ENCODE measurements around the gene KRTAP17-1. TPM values are rescaled to one million over a fixed set of nuclear protein-coding genes. Genes with fewer than 3 reads are reported as not detected.

The KRTAP17-1 gene
- total RNA-seq, 2 donors from 2014 or later: not detected

DNA sequence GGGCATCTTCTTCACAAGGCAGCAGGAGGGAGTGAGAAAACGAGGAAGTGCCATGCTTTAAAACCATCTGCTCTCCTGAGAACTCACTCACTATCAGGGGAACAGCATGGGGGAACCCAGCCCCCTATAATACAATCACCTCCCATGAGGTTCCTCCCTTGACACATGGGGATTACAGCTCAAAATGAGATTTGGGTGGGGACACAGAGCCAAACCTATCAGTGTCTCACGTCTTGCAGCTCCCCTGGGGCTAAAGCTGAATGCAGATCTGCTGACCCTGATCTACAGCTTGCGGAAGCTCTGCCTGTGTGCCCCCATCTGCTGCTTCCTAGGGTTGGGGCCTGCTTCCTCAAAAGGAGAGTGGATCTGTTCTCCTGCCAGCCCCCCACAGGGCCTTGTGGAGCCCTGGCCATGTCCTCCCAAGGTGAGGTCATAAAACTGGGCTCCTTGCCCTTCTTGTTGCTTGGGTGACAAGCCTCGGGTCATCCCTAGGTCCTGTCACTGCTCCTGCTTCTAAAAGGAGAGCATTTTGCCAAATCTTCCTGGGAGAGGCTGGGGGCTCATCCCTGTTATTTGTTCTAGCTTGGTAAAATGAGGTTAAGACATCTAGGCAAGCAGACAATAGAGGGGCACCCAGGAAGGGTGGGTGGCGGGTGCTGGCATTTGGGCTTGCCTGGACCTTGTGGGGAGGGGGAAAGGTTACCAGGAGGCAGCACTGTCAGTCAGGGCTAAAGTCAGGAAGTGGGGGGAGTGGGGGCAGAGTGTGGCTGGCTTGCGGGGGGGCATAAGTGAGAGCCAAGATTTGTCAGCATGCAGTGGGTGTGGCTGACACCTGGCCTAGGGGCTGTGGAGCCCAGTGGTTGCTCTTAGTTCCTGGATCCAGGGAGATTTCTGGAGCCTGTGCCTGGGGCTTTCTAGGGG, 19.1 kb upstream of the KRTAP17-1 start:
- TF ChIP-seq CTCF (IDR thresholded peaks at IDR 0.05): no peak
- DNase-seq: no peak
- H3K36me3 ChIP-seq: no peaks in the 10 kb centered on the region
- H3K27me3 ChIP-seq: no peaks in the 10 kb centered on the region
- no peak overlapping the region for H3K27ac ChIP-seq
- no peak overlapping the region for H3K9ac ChIP-seq (ENCODE audit: low read depth in 2 of 2, low read length in 2 of 2)
- intact Hi-C loops (cut with DNase I): no loop called here
- no peaks in the 10 kb centered on the region for H3K4me1 ChIP-seq
- H3K4me3 ChIP-seq: no peak overlapping the region
- H3K9me3 ChIP-seq: no peaks in the 10 kb centered on the region

- no peaks in the 10 kb centered on the region for H3K27me3 ChIP-seq
- no peak overlapping the region for H3K4me3 ChIP-seq
- no peaks in the 10 kb centered on the region for H3K9me3 ChIP-seq
- H3K36me3 ChIP-seq: no peaks in the 10 kb centered on the region
- H3K4me1 ChIP-seq: no peaks in the 10 kb centered on the region
- no peak overlapping the region for H3K9ac ChIP-seq (ENCODE audit: low read depth in 2 of 2, low read length in 2 of 2)
- H3K27ac ChIP-seq: no peak overlapping the region
- TF ChIP-seq CTCF (IDR thresholded peaks at IDR 0.05): no peak
- intact Hi-C loops (cut with DNase I): no loop called here
- no peak for DNase-seq
Observed at GRCh38 chr17:41333836-41334235, 18.3 kb upstream of the KRTAP17-1 start.

DNA sequence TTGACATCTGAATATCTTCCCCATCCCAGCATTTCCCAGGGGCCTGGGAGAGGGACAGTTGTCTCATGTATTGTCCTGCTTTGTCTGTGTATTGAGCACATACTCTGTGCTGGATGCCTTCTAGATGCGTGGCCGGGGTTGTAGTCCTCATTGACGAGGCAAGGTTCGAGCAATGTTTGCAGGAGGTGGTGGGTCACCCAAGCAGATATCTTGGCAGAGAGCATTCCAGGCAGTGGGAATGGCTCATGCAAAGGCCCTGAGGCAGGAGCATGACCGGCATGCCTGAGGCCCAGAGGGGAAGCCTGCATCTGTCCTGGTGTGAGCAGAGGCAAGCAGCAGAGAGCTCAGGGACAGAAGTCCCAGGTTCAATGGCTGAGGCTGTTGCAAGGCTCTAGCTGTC, 17.6 kb upstream of the KRTAP17-1 start:
- no peak for DNase-seq
- no peak overlapping the region for H3K9ac ChIP-seq (ENCODE audit: low read depth in 2 of 2, low read length in 2 of 2)
- no peaks in the 10 kb centered on the region for H3K27me3 ChIP-seq
- H3K4me1 ChIP-seq: no peaks in the 10 kb centered on the region
- H3K4me3 ChIP-seq: no peak overlapping the region
- intact Hi-C loops (cut with DNase I): no loop called here
- no peaks in the 10 kb centered on the region for H3K36me3 ChIP-seq
- TF ChIP-seq CTCF (IDR thresholded peaks at IDR 0.05): no peak
- no peaks in the 10 kb centered on the region for H3K9me3 ChIP-seq
- H3K27ac ChIP-seq: no peak overlapping the region

DNA sequence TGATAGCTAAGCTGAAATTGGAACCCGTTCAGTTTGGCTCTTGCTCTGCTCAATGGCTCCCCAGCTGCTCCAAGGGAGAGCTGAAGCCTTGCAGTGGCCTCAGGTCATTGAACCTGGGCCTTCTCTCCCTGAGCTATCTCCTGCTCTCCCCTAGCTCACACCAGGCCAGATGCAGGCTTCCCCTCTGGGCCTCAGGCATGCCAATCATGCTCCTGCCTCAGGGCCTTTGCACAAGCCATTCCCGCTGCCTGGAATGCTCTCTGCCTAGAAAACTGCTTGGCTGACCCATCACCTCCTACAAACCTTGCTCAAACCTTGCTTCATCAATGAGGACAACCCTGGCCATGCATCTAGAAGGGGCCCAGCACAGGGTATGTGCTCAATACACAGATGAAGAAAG, 16.7 kb upstream of the KRTAP17-1 start:
- H3K4me1 ChIP-seq: no peaks in the 10 kb centered on the region
- H3K36me3 ChIP-seq: no peaks in the 10 kb centered on the region
- H3K27ac ChIP-seq: no peak overlapping the region
- DNase-seq: no peak
- TF ChIP-seq CTCF (IDR thresholded peaks at IDR 0.05): no peak
- intact Hi-C loops (cut with DNase I): no loop called here
- no peak overlapping the region for H3K9ac ChIP-seq (ENCODE audit: low read depth in 2 of 2, low read length in 2 of 2)
- H3K27me3 ChIP-seq: no peaks in the 10 kb centered on the region
- no peak overlapping the region for H3K4me3 ChIP-seq
- H3K9me3 ChIP-seq: no peaks in the 10 kb centered on the region

DNA sequence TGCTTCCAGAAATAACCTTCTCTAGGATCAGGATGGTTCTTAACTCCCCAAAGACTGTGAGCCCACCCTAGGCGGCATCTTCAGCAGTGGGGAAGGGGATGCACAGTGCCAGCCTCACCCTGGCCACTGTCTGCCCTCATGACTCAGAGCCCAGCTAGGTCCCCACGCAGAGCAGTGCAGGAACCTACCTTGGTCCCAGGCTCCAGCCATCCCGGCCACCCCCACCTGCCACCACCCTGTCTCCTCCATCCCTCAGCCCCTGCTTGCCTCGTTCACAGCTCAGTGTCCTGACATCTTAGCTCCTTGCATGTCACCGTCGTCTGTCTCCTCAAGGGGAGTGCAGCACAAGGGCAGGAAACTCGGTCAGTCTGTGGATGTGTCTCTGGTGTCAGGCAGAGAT, 16.1 kb upstream of the KRTAP17-1 start:
- TF ChIP-seq CTCF (IDR thresholded peaks at IDR 0.05): no peak
- Histone ChIP-seq H3K4me1 (no peaks in the 10 kb centered on the region), H3K9ac (ENCODE audit: low read depth in 2 of 2, low read length in 2 of 2) (no peak overlapping the region), H3K27ac (no peak overlapping the region), H3K9me3 (no peaks in the 10 kb centered on the region), H3K27me3 (no peaks in the 10 kb centered on the region), H3K4me3 (no peak overlapping the region), H3K36me3 (no peaks in the 10 kb centered on the region)
- no peak for DNase-seq
- intact Hi-C loops (cut with DNase I): no loop called here
